ENCODE data around the gene PRRC2A. TPM values are rescaled to one million over a fixed set of nuclear protein-coding genes. Genes with fewer than 3 reads are reported as not detected.
A peak's percentile ranks its signal among the peaks of the same experiment; 100 is the strongest.

Gene PRRC2A
- total RNA-seq, 3 donors from 2014 or later = 42.7 to 57.2 (median 57.0) TPM

DNA sequence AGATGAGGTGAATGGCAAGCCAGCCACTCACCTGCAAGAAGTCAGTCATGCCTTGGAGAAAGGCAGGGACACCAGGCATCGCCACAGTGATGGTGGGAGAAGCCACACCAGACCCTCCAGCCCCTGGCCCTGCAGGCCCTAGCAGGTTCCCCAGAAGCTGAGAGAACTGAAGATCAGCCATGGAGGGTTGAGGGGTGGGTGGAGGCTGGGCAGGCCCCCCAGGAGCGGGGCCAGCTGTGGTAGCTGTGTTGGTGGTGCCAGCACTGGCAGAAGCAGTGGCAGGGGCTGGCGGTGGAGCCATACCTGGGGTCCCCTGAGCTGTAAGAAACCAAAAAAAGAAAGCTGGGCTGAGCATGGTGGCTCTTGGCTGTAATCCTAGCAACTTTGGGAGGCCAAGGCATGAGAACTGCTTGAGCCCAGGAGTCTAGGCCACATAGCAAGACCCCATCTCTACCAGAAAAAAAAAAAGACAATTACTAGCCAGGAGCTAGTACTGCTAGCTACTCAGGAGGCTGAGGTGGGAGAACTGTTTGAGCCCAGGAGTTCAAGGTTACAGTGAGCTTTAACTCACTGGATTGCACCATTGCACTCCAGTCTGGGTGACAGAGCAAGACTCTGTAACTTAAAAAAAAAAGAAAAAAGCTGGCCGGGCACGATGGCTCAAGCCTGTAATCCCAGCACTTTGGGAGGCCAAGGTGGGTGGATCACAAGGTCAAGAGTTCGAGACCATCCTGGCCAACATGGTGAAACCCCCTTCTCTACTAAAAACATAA, 22.5 kb downstream of the PRRC2A start:
- Histone ChIP-seq H3K36me3 (peaks cover 40% of the 10 kb centered on the region), H3K27ac (no peak overlapping the region), H3K27me3 (no peaks in the 10 kb centered on the region), H3K9me3 (no peaks in the 10 kb centered on the region), H3K4me3 (no peak overlapping the region), H3K4me1 (no peaks in the 10 kb centered on the region)
- DNase-seq (ENCODE audit: low spot score in 2 of 2) = no peak
- intact Hi-C loops (cut with DNase I; ENCODE audit: low total_unique reads) = no loop called here
- no peak for TF ChIP-seq POLR2AphosphoS5 (IDR thresholded peaks at IDR 0.05)
- no peak for TF ChIP-seq POLR2A (IDR thresholded peaks at IDR 0.05)
- TF ChIP-seq, protein P1, sequence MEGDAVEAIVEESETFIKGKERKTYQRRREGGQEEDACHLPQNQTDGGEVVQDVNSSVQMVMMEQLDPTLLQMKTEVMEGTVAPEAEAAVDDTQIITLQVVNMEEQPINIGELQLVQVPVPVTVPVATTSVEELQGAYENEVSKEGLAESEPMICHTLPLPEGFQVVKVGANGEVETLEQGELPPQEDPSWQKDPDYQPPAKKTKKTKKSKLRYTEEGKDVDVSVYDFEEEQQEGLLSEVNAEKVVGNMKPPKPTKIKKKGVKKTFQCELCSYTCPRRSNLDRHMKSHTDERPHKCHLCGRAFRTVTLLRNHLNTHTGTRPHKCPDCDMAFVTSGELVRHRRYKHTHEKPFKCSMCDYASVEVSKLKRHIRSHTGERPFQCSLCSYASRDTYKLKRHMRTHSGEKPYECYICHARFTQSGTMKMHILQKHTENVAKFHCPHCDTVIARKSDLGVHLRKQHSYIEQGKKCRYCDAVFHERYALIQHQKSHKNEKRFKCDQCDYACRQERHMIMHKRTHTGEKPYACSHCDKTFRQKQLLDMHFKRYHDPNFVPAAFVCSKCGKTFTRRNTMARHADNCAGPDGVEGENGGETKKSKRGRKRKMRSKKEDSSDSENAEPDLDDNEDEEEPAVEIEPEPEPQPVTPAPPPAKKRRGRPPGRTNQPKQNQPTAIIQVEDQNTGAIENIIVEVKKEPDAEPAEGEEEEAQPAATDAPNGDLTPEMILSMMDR (IDR thresholded peaks at IDR 0.05) = no peak

DNA sequence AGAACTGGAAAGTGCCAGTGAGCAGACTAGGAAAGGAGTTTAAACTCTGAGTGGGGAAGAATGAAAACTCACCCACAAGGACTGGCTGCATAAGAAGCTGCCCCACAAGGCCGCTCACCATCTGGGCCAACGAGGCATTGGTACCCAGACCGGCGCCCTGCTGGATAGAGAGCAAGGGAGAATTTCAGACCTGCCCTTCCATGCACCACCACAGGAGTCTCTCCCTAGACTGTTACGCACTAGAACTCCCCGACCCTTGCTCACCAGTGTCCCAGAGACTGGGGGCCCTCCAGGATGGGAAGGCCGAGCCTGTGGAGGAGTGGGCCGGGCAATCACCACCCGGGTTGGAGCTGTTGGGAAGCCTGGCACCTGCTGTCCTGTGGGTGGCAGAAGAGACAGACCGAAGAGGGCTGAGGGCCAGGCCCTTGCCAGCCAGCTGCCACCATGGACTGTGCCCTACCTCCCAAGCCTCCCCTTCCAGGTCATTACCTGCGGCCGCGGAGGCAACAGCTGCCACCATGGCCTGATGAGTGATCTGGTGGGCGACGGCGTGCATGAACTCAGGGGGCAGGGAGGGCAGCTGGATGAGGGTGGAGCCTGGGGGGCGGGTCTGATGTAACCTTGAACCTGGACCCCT, 23.4 kb downstream of the PRRC2A start:
- Histone ChIP-seq H3K4me1 (no peaks in the 10 kb centered on the region), H3K9me3 (no peaks in the 10 kb centered on the region), H3K27me3 (no peaks in the 10 kb centered on the region), H3K4me3 (no peak overlapping the region), H3K36me3 (peaks cover 41% of the 10 kb centered on the region), H3K27ac (no peak overlapping the region)
- DNase-seq (ENCODE audit: low spot score in 2 of 2) = no peak
- TF ChIP-seq POLR2A (IDR thresholded peaks at IDR 0.05) (no peak), POLR2AphosphoS5 (IDR thresholded peaks at IDR 0.05) (no peak)
- TF ChIP-seq, protein P1 (IDR thresholded peaks at IDR 0.05) = no peak
- intact Hi-C loops (cut with DNase I; ENCODE audit: low total_unique reads) = no loop called here

DNA sequence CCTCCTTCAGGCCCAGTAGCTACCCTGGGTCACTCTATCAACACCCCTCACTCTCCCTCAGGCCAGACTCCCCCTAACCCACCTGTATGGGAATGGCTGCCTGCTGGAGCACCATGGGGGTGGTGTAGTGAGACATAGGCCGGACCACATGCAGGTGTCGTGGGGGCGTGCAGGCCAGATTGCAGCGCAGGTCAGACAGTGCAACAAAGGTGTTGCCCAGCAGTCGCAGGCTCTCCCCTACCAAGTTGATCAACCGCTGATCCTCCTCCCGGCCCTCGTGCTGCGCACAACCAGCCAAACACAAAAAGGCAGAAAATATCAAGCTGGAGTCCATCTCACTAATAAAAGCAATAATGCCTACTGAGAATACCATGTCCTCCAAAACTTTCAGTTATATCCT, 24.8 kb downstream of the PRRC2A start:
- H3K27me3 ChIP-seq = no peaks in the 10 kb centered on the region
- intact Hi-C loops (cut with DNase I; ENCODE audit: low total_unique reads) = no loop called here

GRCh38 chr6:31651602-31652191, 31.2 kb downstream of the PRRC2A start:
- TF ChIP-seq, protein P1 (IDR thresholded peaks at IDR 0.05) = no peak
- TF ChIP-seq POLR2A (IDR thresholded peaks at IDR 0.05) (no peak), POLR2AphosphoS5 (IDR thresholded peaks at IDR 0.05) (peak in 2 of 3 donors; percentile 4 to 9)
- intact Hi-C loops (cut with DNase I; ENCODE audit: low total_unique reads) = loop anchor here (10.0 kb wide), 1 partner anchor 183 kb away; no protein-coding TSS in a partner anchor
- peak in 1 of 2 donors; percentile 83 for DNase-seq (ENCODE audit: low spot score in 2 of 2)
- H3K36me3 ChIP-seq = peaks cover 12% of the 10 kb centered on the region
- H3K9me3 ChIP-seq = no peaks in the 10 kb centered on the region
- peak overlapping the region; percentile 97 to 99 for H3K27ac ChIP-seq
- H3K4me1 ChIP-seq = peaks cover 0 to 7% of the 10 kb centered on the region in 2 donors
- peak overlapping the region; percentile 59 to 85 (median 74) for H3K4me3 ChIP-seq
- H3K27me3 ChIP-seq = no peaks in the 10 kb centered on the region

More for the DNA sequence above, 24.8 kb downstream of the PRRC2A start:
- H3K9me3 ChIP-seq = no peaks in the 10 kb centered on the region
- H3K36me3 ChIP-seq = peaks cover 40% of the 10 kb centered on the region
- H3K27ac ChIP-seq = no peak overlapping the region
- no peaks in the 10 kb centered on the region for H3K4me1 ChIP-seq
- H3K4me3 ChIP-seq = no peak overlapping the region
- TF ChIP-seq POLR2A (IDR thresholded peaks at IDR 0.05) (no peak), POLR2AphosphoS5 (IDR thresholded peaks at IDR 0.05) (no peak)
- TF ChIP-seq, protein P1 (IDR thresholded peaks at IDR 0.05) = no peak
- no peak for DNase-seq (ENCODE audit: low spot score in 2 of 2)
